GM18873 (cell line): ENCODE data around the gene LAIR1.
"Not testable (repeated sequence)": the region's sequence is repeated elsewhere in the genome, so short reads cannot be mapped to it uniquely, and the experiment has no call there.

Experiments used
- ATAC-seq: cut with Tn5 transposase; IDR thresholded peaks from one replicate; pipeline ENCODE4 v1.9.1; 2021; ENCODE audit warnings: mild to moderate bottlenecking, moderate library complexity, moderate number of reproducible peaks; ENCODE audit not compliant: unreplicated experiment, low FRiP score

The LAIR1 gene, protein sequence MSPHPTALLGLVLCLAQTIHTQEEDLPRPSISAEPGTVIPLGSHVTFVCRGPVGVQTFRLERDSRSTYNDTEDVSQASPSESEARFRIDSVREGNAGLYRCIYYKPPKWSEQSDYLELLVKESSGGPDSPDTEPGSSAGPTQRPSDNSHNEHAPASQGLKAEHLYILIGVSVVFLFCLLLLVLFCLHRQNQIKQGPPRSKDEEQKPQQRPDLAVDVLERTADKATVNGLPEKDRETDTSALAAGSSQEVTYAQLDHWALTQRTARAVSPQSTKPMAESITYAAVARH

DNA sequence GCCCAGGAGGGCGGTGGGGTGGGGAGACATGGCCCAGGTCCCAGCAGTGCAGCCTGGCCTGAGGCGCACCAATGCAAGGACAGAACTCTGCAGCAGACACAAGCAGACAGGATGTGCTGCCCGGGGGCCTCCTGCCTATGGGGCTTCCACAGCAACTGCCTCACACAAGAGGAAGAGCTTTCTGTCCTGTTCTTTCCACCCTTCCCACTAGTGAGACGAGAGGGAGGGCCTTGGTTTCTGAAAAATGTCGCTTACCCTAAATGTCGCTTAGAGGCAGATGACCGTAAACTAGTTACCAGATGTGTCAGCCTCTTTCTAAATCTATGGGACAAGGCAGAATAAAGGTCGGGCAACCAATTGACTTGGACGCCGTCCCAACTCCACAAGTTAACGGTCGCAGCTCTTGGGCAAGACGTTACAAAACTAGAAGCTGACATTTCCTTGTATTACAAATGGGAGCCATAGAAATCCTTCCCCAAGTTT is at the start of gene LAIR1:
LAIR1 (minus strand) TSS at position 157 of the 483 bp plus-strand sequence; CDS start at position 30, 127 bp downstream.
- no peak for ATAC-seq

GRCh38 chr19:54414156-54414555 is 49.4 kb upstream of the LAIR1 start:
- no peak for ATAC-seq

DNA sequence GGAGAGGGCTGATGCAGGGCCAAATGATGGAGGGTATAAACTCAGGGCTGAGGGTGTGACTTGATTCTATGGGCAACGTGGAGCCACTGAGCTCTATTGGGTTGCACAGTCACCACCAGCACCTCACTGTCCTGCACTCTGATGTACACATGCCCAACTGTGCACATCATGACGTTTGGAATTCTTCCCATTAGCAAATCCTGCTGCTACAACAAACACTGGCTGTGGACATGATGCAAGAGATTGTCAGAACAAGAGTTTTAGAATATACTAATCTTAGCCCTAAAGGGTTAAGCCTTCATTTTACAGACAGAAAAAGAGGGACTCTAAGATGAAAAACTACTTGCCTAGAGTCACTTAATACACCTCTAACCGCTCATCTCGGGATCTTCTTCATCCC is 48.1 kb upstream of the LAIR1 start:
- no peak for ATAC-seq

DNA sequence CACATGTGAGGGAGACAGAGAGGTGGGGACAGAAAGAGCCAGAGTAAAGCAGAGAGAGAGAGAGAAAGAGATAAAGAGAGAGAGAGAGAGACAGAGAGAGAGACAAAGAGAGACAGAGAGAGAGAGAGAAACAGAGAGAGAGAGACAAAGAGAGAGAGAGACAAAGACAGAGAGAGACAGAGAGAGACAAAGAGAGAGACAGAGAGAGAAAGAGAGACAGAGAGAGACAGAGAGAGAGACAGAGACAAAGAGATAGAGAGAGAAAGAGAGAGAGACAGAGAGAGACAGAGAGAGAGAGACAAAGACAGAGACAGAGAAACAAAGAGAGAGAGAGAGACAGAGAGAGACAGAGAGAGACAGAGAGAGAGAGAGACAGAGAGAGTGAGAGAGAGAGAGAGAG is 46.3 kb upstream of the LAIR1 start:
- no peak for ATAC-seq

GRCh38 chr19:54408456-54409026 is 43.8 kb upstream of the LAIR1 start:
- ATAC-seq = no peak

GRCh38 chr19:54407780-54408179 is 43.0 kb upstream of the LAIR1 start:
- ATAC-seq = no peak

- ATAC-seq = no peak
Measured at GRCh38 chr19:54405628-54406027, 40.9 kb upstream of the LAIR1 start.

DNA sequence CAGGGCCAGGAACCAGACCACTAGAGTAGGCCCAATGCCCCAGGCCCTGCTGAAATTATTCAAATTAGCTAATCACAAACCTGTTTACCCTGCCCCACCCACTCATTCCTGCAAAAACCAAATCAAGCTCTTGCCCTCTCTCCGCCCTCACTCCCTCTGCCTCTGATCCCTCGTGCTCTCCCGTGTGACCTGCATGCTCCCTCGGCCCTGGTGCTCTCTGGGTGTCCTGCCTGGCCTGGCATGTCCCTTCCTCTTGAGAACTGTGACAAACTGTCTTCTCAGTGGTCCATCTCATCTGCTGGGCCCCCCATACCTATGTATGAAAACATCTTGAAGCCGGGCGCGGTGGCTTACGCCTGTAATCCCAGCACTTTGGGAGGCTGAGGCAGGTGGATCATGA is 38.3 kb upstream of the LAIR1 start:
- no peak for ATAC-seq

DNA sequence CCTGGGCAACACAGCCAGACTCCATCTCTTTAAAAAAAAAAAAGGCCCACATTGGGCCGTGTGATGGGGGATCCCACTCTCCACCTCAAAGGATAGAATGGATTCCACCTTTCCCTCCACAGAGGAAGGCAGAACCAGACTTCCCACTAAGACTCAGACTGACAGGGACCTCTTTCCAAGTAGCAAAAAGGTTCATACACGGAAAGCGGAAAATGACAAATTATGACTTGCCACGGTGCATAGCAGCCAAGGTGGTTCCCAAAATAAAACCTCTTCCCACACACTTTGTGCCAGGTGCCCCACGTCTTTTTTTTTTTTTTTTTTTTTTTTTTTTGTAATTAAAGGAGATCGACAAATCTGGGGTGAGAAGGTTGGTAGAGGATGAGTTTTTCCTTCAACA is 36.2 kb upstream of the LAIR1 start:
- no peak for ATAC-seq

GRCh38 chr19:54399189-54399588 is 34.5 kb upstream of the LAIR1 start:
- no peak for ATAC-seq

DNA sequence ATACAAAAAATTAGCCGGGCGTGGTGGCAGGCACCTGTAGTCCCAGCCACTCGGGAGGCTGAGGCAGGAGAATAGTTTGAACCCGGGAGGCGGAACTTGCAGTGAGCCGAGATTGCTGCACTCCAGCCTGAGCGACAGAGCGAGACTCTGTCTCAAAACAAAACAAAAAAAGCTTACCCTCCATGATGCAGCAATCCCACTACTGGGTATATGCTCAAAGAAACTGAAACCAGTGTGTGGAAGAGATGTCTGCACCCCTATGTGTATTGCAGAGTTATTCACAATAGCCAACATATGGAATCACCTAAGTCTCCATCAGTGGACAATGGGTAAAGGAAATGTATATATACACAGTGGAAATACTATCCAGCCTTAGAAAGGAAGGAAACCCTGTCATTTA is 31.0 kb upstream of the LAIR1 start:
- no peak for ATAC-seq

- ATAC-seq = no peak
Measured at GRCh38 chr19:54393381-54393780, 28.6 kb upstream of the LAIR1 start.

- no peak for ATAC-seq
Measured at GRCh38 chr19:54392105-54392504, 27.4 kb upstream of the LAIR1 start.

DNA sequence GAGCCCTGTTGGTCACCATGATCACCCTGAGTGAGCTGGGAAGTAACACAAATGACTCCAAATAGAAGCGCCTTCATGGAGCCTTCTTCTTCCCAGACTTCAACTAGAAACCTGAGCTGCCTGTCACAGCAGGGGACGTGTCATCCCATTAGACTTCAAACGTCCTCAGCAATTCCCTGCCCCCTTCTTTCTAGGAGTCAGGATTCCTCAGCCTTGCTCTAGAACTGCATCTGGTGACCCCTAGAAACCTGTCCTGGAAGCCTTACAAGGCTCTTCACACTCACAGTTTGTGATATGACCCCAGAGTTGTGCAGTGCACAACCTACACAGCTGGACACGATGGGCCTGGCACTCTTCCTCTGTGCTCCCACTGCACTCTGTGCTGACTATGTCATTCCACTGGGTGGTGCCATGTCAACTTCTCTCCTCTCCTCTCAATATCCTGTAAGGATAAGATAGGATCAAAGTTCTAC is 26.9 kb upstream of the LAIR1 start:
- no peak for ATAC-seq

- no peak for ATAC-seq
Measured at GRCh38 chr19:54390942-54391577, 26.3 kb upstream of the LAIR1 start.

DNA sequence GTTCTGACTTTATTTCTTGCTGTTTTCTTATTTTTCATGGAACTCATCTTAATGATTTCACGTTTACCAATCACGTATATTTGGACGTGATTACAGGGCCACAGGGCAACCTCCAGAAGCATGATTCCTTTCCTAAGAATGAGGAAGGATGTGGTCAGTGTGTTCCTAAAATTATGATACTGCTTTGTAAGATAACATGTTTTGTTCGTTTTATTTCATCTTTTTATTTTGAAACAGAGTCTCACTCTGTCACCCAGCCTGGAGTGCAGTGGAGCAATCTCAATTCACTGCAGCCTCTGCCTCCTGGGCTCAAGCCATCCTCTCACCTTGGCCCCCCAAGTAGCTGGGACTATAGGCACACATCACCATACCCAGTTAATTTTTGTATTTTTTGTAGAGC is 24.8 kb upstream of the LAIR1 start:
- no peak for ATAC-seq

DNA sequence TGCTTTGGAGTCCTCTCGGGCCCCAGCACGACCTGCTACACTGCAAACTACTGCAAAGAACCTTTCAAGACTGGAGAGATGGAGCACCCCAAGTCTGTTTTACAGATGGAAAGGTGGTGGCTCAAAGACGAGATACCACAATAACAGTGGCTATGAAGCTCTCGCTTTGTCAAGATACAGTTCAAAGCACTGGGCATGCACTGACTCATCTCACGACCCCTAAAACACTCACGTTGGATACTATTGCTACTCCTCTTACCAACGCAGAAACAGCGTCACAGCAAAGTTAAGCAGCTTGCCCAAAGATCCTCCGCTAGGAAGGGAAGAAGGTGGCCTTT is 24.0 kb upstream of the LAIR1 start:
- no peak for ATAC-seq

- ATAC-seq = no peak
Measured at GRCh38 chr19:54387991-54388801, 23.5 kb upstream of the LAIR1 start.

DNA sequence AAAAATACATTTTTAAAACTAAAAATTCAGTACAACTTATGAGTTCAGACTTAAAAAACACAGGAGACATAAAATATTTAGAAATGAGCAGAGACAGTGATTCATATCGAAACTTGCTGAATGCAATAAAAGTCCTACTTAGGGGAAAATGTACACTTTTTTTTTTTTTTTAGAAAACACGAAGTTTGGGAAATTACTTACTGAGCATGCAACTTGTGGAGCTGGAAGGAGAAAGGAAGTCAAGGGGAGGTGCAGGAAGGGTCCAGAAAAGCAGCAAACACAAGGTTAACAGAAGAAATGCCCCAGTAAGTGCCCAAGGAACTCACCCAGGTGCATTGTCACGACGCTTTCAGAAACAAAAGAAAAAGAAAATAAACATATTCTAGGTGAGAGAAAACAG is 18.6 kb upstream of the LAIR1 start:
- no peak for ATAC-seq

- ATAC-seq = not testable (repeated sequence)
Measured at GRCh38 chr19:54382041-54382440, 17.3 kb upstream of the LAIR1 start.

GRCh38 chr19:54380897-54381296 is 16.2 kb upstream of the LAIR1 start:
- no peak for ATAC-seq
